Lung (tissue), 12 donors: Measurements from ENCODE around the gene CDH4. TPM values are rescaled to one million over a fixed set of nuclear protein-coding genes. Genes with fewer than 3 reads are reported as not detected.

Experiments
- ATAC-seq: fragments of 200-7000 bp; cut with Tn5 transposase; one replicate; pipeline ENCODE4 v1.9.1; 2020; ENCODE audit warnings: moderate number of reproducible peaks; ENCODE audit not compliant: insufficient read depth, low FRiP score
- DNase-seq, 3 donors: peaks; one replicate each; pipeline ENCODE4 v3.0.0-alpha.2; 2013 to 2017
- H3K27ac ChIP-seq, 2 donors: one replicate each; pipeline ENCODE4 v1.5.1; 2013; ENCODE audit warnings: mild to moderate bottlenecking in 2 of 2, moderate library complexity in 2 of 2, control low read depth in 1 of 2, inconsistent platforms in 1 of 2, low read depth in 1 of 2, low read length in 1 of 2
- H3K27me3 ChIP-seq, 3 donors: one replicate each; pipeline ENCODE4 v1.5.1; 2013; ENCODE audit warnings: low read length in 2 of 3; ENCODE audit not compliant: control insufficient read depth in 3 of 3, insufficient read depth in 3 of 3
- H3K36me3 ChIP-seq, 4 donors: one replicate each; pipeline ENCODE4 v1.5.1; 2013; ENCODE audit warnings: low read length in 4 of 4, mild to moderate bottlenecking in 1 of 4, moderate library complexity in 1 of 4; ENCODE audit not compliant: control insufficient read depth in 4 of 4, insufficient read depth in 4 of 4
- H3K4me1 ChIP-seq, 5 donors: one replicate each; pipeline ENCODE4 v1.5.1; 2013; ENCODE audit warnings: low read length in 5 of 5, mild to moderate bottlenecking in 2 of 5, moderate library complexity in 1 of 5; ENCODE audit not compliant: control insufficient read depth in 5 of 5, insufficient read depth in 5 of 5
- H3K4me3 ChIP-seq: one replicate; pipeline ENCODE4 v1.5.1; 2013; ENCODE audit warnings: mild to moderate bottlenecking, control low read depth, moderate library complexity
- H3K9ac ChIP-seq, 2 donors: one replicate each; pipeline ENCODE4 v1.5.1; 2013; ENCODE audit warnings: low read length in 2 of 2, control low read depth in 1 of 2; ENCODE audit not compliant: insufficient read depth in 1 of 2
- H3K9me3 ChIP-seq, 4 donors: one replicate each; pipeline ENCODE4 v1.5.1; 2013; ENCODE audit warnings: low read length in 3 of 4, mild to moderate bottlenecking in 1 of 4, moderate library complexity in 1 of 4; ENCODE audit not compliant: control insufficient read depth in 4 of 4, insufficient read depth in 3 of 4
- CTCF ChIP-seq: IDR thresholded peaks from 2 replicates; pipeline ENCODE4 v1.5.1; 2012; ENCODE audit warnings: mild to moderate bottlenecking; ENCODE audit errors: control extremely low read depth, extremely low read depth
- WGBS, 2 donors: extraction: QIAGEN DNeasy Blood & Tissue Kit; methylation state at CpG; one replicate each; pipeline ENCODE4 v1.1.7; 2013; 5-methylcytosine and 5-hydroxymethylcytosine counted together
- polyA plus RNA-seq, 2 donors: library from polyadenylated mRNA; stranded (reverse); fragments of 200-250 nt; gene quantifications; one replicate each; pipeline ENCODE4 v1.2.1, GENCODE V29; 2013
- total RNA-seq, 2 donors: library from RNA; depleted of rRNA in 1 of 2; stranded (reverse); fragments of >200 nt in 1 of 2; gene quantifications; one replicate each; pipeline ENCODE4 v1.2.1, GENCODE V29; 2014 to 2021
- donor health status: control.
- donor health status: control.
- donor health status: Bipolar disorder and iron deficiency.
- donor health status: healthy.
- donor health status: DM: yes; HTN: yes; CAD: no.

The CDH4 gene
- total and polyA plus RNA-seq, 4 donors: 0.10 to 2.1 (median 0.34) TPM

- peaks cover 0 to 2% (median 0%) of the 10 kb centered on the region in 4 donors for H3K9me3 ChIP-seq
- 78% methylated on average over 32 of the region's 32 CpGs for WGBS, 2 donors
- H3K9ac ChIP-seq: no peak overlapping the region
- DNase-seq (no peak), ATAC-seq (no peak)
- no peaks in the 10 kb centered on the region for H3K36me3 ChIP-seq
- H3K27ac ChIP-seq: no peak overlapping the region
- TF ChIP-seq CTCF: no peak
- peaks cover 0 to 19% (median 5%) of the 10 kb centered on the region in 5 donors for H3K4me1 ChIP-seq
- H3K4me3 ChIP-seq: no peak overlapping the region
- H3K27me3 ChIP-seq: peaks cover 0 to 5% (median 0%) of the 10 kb centered on the region in 3 donors
These were observed 410.3 kb downstream of the CDH4 start for GRCh38 chr20:61662226-61662967.

DNA sequence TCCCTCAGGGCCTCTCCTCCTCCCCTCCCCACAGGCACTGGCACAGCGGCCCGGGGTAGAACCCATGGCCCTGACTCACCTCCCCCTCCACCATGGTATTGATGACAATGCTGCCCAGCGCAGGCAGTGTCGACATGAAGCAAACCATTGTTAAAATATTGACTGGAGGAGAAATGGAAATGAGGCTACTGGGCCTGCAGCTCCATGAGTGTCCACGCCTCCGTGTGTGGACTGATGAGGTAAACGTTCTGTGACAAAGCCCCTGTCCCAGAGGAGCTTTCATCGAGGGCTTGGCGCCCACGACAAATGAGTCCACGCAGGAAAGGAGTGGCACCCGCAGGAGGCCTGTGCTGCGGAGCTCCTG is 410.9 kb downstream of the CDH4 start:
- no peak for DNase-seq
- no peak for ATAC-seq
- Histone ChIP-seq H3K9me3 (peaks cover 0 to 2% (median 0%) of the 10 kb centered on the region in 4 donors), H3K9ac (no peak overlapping the region), H3K36me3 (no peaks in the 10 kb centered on the region), H3K4me1 (peaks cover 0 to 19% (median 5%) of the 10 kb centered on the region in 5 donors), H3K4me3 (no peak overlapping the region), H3K27me3 (peaks cover 0 to 5% (median 0%) of the 10 kb centered on the region in 3 donors), H3K27ac (no peak overlapping the region)
- TF ChIP-seq CTCF: no peak
- WGBS, 2 donors: 74 to 82% methylated on average over 12 to 13 of the region's 13 CpGs

- Histone ChIP-seq H3K4me1 (peaks cover 0 to 19% (median 5%) of the 10 kb centered on the region in 5 donors), H3K27ac (no peak overlapping the region), H3K9ac (no peak overlapping the region), H3K9me3 (peaks cover 0 to 2% (median 0%) of the 10 kb centered on the region in 4 donors), H3K36me3 (no peaks in the 10 kb centered on the region), H3K4me3 (no peak overlapping the region), H3K27me3 (peaks cover 0 to 5% (median 0%) of the 10 kb centered on the region in 3 donors)
- ATAC-seq (no peak), DNase-seq (no peak)
- 86 to 93% methylated on average over 30 of the region's 30 CpGs for WGBS, 2 donors
- TF ChIP-seq CTCF: no peak
These were observed 411.7 kb downstream of the CDH4 start for GRCh38 chr20:61663521-61664425.
